Activated CD4-positive, alpha-beta T cell treated with anti-CD3 and anti-CD28 coated beads for 48 hours (primary cell): Measurements from ENCODE around the gene LDHD.

Experiments
- DNase-seq: peaks from one replicate; pipeline ENCODE4 v3.0.0-alpha.2; 2020

Gene LDHD

DNA sequence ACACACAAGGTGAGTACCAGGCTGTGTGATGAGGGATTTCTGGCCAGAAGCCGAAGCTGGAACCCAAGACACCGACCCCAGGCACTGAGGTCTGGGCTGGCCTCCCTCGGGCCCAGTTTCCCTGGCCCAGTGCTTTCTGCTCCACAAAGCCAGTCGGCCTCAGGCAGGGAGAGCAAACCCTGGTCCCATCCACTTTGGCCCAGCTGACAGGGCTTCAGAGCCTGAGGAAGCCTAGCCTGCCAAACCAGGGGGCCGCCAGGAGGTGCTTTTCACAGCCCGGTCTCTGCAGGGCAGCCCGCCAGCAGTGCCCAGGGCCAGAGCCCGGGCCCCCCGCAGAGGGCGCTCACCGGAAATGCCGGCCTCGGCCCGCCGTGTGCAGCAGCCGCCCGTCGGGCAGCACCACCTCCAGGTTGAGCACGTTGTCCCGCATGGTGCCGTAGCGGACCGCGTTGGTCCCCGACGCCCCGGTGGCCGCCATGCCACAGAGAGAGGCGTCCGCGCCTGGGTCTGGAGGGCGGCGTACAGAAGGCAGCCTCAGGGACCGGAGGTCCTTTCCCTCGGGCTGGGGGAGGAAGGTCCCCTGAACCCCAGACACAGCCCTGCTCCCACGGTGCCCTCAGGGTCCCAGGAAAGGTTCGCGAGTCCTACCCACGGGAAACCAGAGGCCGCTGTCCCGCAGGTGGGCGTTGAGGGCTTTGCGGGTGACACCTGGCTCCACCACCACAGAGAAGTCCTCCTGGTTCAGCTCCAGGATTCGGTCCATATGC lies 2.2 kb downstream of the LDHD start:
- no peak for DNase-seq

DNA sequence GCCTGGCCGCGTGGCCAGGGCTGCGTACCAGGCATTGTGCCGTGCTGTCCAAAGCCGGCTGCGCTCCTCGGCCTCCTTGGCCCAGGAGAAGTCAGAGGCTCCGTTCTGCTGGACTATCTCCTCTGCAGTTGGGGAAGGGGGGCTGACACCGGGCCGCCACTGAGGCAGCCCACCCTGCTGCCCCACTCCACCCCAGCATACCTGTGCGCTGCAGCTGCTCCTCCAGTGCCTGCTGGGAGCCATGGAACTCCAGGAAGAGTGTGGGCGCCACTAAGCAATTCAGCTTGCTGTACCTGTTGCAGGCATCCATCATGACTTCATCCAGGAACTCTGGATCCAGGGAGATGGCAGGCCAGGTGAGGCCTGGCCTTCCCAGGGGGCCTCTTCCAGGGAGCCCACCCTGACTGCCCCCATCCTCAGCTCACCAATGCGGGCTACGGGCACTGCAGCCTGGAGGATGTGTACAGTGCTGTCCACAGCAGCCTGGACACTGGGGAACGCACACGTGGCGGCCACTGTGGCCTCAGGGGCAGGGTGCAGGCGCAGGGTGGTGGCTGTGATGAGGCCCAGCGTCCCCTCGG lies 2.9 kb downstream of the LDHD start:
- no peak for DNase-seq

- DNase-seq: no peak
Observed at GRCh38 chr16:75112734-75113491, 3.7 kb downstream of the LDHD start.

DNA sequence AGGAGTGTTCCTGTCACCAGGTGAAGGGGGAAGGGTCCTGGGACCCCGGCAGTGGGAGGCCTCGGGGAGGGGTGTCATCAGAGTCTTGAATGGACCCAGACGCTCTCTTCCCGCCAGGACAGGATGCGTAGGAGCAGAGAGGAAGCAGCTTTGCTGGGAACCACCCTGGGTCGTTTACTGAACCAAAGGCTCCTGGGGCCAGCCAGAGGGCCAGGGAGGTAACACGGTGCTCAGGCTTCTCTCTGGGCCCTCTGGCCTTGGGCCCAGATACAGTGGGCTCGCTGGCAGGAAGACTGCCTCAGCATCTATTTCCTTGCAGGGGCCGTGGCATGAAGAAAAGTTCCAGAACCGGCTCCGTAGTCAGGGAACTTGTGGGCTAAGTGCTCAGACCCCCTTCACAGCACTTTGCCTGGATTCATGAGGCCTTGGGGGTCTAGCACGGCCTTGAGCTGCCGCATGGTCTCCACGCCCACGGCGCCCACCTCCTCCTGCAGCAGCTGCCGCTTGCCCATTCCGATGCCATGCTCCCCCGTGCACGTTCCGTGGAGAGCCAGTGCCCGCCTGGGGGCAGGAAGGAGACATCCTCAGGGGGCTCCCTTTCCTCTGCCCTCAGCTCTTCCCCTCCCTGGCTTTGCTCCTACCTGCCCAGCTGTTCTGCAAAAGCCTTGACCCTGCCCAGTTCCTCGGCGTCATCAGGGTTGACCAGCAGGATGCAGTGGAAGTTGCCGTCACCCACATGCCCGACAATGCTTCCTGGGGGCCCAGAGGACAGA lies 4.4 kb downstream of the LDHD start:
- DNase-seq: no peak

GRCh38 chr16:75111514-75111940 lies 5.1 kb downstream of the LDHD start:
- no peak for DNase-seq

- DNase-seq: peak; percentile 89
Observed at GRCh38 chr16:75110637-75111513, 5.7 kb downstream of the LDHD start.

GRCh38 chr16:75109732-75110243 lies 6.8 kb downstream of the LDHD start:
- no peak for DNase-seq

DNA sequence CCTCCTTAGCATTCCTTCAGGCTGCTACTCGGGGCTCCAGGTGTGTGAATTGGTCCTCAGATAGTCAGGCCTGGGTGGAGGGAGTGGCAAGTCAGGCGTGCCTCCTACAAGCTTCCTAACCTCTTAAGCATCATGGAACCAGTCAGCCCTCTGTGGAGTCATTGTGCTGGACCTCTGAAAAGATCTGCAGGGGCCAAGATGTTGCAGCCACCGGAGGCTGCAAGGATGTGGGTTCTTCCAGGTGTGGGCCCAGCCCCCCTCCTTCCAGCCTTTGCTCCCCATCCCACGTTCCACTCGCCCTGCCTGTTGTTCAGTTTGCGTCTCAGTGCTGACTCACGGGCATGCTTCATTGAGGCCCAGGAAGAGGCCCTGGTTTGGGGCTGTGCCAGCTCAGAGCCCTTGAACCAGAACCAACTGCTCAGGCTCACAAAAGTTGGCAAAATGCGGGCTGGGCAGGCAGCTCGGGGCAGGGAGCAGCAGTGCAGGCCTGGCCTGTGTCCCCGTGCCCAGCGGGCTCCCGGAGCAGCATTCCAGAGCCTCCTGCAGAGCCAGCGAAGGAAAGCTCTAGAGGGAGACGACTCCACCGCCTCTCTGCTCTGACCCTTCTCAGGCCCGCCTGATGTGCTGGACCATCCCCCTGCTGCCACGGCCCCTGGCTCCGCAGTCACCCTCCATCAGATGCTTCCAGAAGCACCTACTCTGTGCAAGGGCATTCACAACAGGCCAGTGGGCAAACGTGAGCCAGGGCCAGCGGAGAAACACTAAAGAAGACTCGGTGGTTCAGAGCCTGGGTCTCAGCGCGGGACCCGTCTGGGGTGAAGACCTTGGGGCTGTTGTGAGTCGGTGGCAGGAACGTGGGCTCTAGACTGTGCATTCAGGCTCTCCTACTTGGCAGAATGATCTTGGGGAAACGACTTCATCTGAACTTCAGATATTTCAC lies 7.5 kb downstream of the LDHD start:
- DNase-seq: peak; percentile 90

GRCh38 chr16:75107505-75107904 lies 9.1 kb downstream of the LDHD start:
- DNase-seq: no peak

DNA sequence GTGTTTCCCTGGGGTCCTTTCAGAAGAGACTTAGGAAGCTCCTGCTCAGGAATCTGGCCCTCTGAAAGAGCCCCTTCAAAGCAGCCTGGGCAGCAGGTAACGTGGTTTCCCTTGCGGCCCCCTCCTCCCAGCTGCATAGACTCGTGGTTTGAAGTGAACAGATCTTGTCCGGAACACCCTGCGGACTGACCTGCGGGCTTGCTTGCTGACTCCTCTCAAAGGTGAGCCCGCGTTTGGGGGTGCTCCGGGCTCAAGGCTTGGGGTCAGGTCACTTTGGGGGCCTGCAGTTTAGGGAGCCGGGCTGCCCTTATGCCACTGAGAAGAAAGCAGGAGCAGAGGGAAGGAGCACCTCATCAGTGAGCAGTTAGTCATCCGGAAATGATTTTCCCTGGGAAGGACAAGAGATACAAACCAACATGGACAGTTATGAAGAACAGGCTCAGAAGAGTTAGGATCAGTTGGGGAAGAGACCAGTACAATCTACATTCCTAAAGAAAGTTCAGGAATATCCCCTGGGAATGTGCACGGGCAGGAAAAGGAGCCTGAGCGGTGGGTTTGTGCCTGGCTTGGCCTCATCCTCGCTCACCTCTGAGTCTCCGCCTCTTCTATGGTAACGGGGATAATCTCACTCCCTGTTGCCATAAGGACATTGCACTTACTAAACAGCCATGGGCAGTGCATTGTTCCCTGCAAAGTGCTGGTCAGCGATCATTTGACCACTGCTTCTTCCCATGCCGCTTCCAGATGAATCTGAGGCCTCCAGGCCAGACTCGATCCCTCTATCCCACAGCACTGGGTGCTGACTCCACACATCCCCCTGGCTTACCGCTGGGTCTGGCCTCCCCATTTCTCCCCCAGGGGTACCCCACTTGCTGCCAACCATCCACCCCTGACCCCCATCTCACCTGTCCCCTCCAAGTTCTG lies 10.0 kb downstream of the LDHD start:
- DNase-seq: no peak

- no peak for DNase-seq
Observed at GRCh38 chr16:75105306-75106061, 11.1 kb downstream of the LDHD start.

GRCh38 chr16:75104836-75105235 lies 11.7 kb downstream of the LDHD start:
- DNase-seq: no peak

GRCh38 chr16:75103994-75104393 lies 12.6 kb downstream of the LDHD start:
- no peak for DNase-seq

DNA sequence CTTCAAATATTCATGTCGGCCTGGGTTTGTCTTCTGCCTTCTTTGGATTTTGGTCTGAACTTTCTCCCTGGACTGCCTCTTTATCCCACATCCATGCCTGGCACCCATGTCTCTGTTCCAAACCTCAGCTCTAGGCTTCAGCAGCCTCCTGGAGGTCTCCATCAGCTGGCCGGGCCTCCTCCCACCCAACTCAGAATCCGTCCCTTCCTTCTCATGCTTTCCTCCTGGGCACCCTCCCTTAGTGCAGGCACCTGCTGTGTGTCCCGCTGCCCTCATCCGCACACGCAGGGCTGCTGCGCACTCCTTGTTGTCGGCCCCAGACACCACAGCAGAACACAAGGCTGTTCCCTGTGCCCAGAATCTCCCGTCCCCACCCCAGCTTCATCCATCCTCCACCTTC lies 14.0 kb downstream of the LDHD start:
- DNase-seq: no peak

GRCh38 chr16:75101635-75102034 lies 14.9 kb downstream of the LDHD start:
- no peak for DNase-seq

DNA sequence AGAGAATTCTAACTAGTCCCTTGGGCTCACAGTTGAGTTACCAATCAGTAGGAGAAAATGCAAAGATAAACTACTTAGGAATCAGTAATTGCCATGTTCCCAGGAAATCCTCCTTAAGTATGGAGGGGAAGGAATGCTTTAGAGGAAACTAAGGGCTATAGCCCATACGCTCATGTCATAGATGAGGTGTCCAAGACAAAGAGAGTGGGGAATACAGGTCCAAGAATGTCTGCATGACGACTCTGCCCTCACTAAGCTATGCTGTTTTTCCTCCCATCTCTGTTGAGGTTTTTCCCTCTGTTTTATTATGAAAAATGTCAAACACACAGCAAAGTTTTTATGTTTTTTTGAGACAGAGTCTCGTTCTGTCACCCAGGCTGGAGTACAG lies 16.0 kb downstream of the LDHD start:
- no peak for DNase-seq

- DNase-seq: peak; percentile 55
Observed at GRCh38 chr16:75099738-75100602, 16.6 kb downstream of the LDHD start.
